Right lung (tissue), 10 donors: Measurements from ENCODE around the gene NPIPA5. TPM values are rescaled to one million over a fixed set of nuclear protein-coding genes. Genes with fewer than 3 reads are reported as not detected.
A peak's percentile ranks its signal among the peaks of the same experiment; 100 is the strongest.
"Not testable (repeated sequence)": the region's sequence is repeated elsewhere in the genome, so short reads cannot be mapped to it uniquely, and the experiment has no call there.

Experiments
- DNase-seq, 2 donors: peaks; one replicate each; pipeline ENCODE4 v3.0.0-alpha.2; 2013
- long read RNA-seq, 8 donors: transcript quantifications; one replicate each; lab custom pipeline, GENCODE V29; 2026
- polyA plus RNA-seq, 5 donors: library from polyadenylated mRNA; unstranded; fragments of 120-200 nt; gene quantifications; one replicate each; pipeline versions ENCODE4 v1.2.1 to v1.2.3, GENCODE V29; 2013; ENCODE audit warnings: inconsistent platforms in 1 of 5, low replicate concordance in 1 of 5; ENCODE audit not compliant: insufficient read length in 5 of 5, insufficient read depth in 1 of 5

Gene NPIPA5
- polyA plus RNA-seq, result 10 to 100 TPM; 32.3 to 51.6 (median 43.3) TPM
- long read RNA-seq, donor 1, result 0 reads
- long read RNA-seq, donor 2, result 0 reads
- long read RNA-seq, donor 3, result 0 reads
- long read RNA-seq, donor 4, result 0 reads
- long read RNA-seq, donor 5, result 0 reads
- long read RNA-seq, donor 6, result 0 reads
- long read RNA-seq, donor 7, result 0 reads
- long read RNA-seq, donor 8, result 0 reads

- DNase-seq, result not testable (repeated sequence)
Measured at GRCh38 chr16:15378194-15378593, at the start of gene NPIPA5. Gene NPIPA5, minus strand, starts transcription at chr16:15378294. Its CDS starts 0 bp downstream, at chr16:15378294.

DNA sequence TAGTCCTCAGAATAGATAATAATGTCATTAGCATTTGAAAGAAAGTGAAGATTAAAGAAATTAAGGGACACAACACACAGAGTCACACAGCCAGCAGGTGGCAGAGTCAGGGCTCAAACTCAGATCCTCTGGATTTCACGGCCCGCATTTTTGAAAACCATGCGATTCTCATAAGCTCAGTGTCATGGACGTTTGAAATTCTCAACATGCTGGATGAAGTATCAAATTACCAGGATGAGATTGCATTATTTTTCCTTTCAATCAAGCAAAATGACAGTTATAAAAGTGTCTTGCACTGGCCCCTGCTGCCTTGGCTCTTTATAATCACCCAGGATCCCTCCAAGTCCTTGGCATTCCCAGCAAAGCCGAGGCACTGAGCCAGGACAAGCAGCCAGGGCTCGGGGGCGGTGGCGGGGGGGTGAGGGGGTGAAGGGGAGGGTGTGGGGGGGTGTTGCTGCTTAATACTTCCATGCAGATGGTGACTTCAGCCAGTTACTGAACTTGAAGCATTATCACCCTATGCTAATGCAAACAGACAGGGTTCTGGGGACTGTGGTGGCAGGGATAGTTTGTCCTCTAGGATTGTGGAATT lies 49.6 kb upstream of the NPIPA5 start:
- DNase-seq, result peak; percentile 72

- peak in 1 of 2 donors; percentile 25 for DNase-seq
Measured at GRCh38 chr16:15426796-15427195, 48.7 kb upstream of the NPIPA5 start.

DNA sequence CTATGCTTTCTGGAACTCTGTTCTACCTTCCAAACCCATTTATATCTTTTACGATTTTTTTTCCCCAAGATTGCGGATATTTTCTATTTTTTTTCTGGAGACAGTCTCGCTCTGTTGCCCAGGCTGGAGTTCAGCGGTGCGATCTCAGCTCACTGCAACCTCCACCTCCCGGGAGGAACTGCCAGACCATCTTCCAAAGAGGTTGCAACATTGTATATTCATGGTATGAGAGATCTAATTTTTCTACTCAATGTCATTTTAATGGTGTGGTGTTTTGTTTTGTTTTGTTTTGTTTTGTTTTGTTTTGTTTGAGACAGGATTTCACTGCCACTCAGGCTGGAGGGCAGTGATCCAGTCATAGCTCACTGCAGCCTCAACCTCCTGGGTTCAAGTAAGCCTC lies 47.8 kb upstream of the NPIPA5 start:
- DNase-seq, result no peak

- no peak for DNase-seq
Measured at GRCh38 chr16:15422222-15422621, 44.1 kb upstream of the NPIPA5 start.

GRCh38 chr16:15421696-15422095 lies 43.6 kb upstream of the NPIPA5 start:
- not testable (repeated sequence) for DNase-seq

GRCh38 chr16:15418206-15418605 lies 40.1 kb upstream of the NPIPA5 start:
- DNase-seq, result no peak

DNA sequence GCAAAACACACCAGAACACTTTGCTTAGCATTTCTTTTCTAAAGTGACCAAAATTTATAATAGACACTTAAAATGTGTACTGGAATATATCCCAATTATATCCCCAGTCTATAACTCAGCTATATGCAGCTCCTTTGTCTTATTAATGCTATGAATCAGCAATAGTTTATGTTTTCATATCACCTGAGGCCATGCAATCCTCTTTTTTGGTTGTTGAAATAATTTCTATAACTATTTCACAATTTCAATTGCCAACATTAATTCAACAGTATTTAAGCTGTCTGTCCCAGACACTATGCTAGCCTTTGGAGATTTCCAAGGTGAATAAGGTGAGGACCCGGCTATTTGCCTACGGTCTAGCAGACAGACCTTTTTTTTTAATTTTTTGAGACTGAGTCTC lies 39.1 kb upstream of the NPIPA5 start:
- no peak for DNase-seq

- no peak for DNase-seq
Measured at GRCh38 chr16:15415511-15415985, 37.5 kb upstream of the NPIPA5 start.

GRCh38 chr16:15409476-15409875 lies 31.4 kb upstream of the NPIPA5 start:
- DNase-seq, result not testable (repeated sequence)

GRCh38 chr16:15407756-15408155 lies 29.7 kb upstream of the NPIPA5 start:
- not testable (repeated sequence) for DNase-seq

DNA sequence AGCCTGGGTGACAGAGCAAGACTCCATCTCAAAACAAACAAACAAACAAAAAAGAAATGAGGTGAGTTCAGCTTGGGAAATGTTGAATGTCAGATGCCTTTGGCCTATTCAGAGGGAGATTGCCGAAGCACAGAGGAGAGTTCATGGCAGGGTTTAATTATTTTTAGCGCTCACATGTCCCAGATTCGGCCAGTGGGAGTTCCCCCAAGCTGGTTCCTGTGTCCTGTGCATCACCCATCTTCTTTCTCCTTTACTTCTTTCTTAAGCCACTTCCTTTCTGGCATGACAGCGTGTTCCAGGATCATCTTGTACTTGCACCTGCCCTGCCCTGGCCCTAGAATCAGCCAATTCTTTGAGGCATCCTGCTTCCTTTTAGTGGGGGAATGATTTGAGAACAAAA lies 26.7 kb upstream of the NPIPA5 start:
- DNase-seq, result no peak

- DNase-seq, result not testable (repeated sequence)
Measured at GRCh38 chr16:15404091-15404490, 26.0 kb upstream of the NPIPA5 start.

- no peak for DNase-seq
Measured at GRCh38 chr16:15403392-15403995, 25.4 kb upstream of the NPIPA5 start.

DNA sequence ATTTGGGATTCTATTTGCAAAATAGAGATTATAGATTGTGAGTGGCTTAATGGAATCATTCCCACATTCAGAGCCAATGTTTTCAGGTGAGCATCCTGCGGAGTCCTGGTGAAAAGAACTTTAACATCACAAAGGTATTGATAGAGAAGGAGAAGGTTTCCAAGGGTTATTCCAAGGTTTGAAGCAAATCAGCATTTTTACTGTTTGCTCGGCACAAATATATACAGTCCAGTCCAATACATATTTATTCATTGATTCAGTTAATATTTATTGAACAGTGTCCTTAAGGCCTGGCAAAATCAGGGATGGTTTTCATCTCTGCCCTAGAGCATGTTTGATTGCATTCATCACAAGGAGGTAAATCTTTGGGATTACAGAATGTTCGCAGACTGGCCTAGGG lies 23.9 kb upstream of the NPIPA5 start:
- DNase-seq, result no peak

DNA sequence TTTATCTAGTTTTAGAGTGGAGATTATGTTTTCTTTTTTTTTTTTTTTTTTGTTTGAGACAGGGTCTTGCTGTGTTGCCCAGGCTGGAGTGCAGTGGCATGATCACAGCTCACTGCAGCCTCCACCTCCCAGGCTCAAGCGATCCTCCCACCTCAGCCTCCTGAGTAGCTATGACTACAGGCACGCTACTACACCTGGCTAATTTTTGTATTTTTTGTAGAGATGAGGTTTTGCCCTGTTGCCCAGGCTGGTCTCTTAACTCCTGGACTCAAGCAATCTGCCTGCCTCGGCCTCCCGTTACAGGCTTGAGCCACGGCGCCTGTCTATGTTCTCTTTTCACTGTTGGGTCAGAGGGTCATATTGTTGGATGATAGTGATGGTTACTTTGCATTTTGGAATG lies 22.2 kb upstream of the NPIPA5 start:
- not testable (repeated sequence) for DNase-seq

GRCh38 chr16:15399317-15399716 lies 21.2 kb upstream of the NPIPA5 start:
- DNase-seq, result no peak

DNA sequence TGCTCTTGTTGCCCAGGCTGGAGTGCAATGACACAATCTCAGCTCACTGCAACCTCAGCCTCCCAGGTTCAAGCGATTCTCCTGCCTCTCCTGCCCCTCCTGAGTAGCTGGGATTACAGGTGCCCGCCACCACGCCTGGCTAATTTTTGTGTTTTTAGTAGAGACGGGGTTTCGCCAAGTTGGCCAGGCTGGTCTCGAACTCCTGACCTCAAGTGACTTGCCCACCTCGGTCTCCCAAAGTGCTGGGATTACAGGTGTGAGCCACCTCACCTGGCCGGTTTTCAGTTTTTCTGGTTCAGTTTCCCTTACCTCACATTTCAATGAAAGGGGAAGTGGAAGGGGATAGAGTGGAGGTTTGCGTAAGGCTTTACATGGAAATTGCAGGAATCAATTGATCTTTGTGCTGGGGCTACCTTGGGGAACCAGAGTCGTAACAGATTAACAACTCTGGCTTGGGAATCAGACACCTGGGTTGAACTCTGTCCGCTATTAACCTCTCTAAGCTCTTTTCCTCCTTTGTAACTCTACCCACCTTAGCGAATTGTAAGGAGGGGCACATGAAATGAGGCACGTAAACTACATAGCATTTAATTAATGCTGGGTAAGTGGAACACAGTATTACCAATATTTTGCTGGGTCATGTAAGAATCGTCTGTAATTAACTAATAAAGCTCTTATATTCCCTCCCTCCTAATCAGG lies 20.7 kb upstream of the NPIPA5 start:
- DNase-seq, result no peak

GRCh38 chr16:15396948-15397594 lies 19.0 kb upstream of the NPIPA5 start:
- no peak for DNase-seq

DNA sequence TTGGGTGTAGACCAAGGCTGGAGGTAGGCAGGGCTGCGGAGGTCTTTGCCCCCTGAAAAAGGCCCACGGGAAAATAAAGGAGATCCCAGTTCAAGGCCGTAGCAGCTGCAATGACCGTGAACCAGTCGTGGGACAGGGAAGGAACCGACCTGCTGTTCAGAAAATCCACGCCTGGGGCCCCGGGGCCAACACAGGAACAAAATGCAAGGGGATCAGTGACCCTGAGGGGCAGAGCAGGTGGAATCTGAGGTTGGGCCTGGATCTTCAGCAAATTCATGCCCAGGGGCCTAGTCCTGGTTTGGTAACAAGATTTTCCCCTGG lies 18.4 kb upstream of the NPIPA5 start:
- DNase-seq, result not testable (repeated sequence)

DNA sequence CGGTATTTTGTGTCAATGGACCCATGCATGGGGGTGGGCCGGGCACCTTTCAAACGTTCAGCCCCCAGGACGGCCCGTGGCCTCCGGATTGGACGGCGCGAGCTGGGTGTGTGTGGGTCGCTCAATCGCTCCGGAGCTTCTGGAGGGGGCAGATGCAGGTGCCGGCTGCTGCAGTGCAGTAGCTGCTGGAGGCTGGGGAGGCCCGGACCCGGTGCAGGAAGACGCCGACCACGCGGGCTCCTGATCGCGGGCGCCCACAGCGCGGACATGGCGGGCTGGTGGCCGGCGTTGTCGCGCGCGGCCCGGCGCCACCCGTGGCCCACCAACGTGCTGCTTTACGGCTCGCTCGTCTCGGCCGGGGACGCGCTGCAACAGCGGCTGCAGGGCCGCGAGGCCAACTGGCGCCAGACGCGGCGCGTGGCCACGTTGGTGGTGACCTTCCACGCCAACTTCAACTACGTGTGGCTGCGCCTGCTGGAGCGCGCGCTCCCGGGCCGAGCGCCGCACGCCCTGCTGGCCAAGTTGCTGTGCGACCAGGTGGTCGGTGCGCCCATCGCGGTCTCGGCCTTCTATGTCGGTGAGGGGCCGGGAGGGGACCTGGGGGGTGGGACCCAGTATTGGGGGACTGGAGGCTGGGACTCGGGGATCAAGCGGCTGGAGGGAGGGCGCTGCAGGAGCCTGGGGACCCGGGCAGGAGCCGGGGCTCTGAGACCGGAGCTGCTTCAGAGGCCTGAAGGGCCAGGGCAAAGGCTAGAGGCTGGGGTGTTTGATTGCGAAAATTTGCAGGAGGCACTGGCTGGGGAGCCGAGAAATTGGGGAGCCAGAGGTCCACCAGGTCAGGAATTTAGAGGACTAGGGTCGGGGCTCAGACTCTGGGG lies 17.8 kb upstream of the NPIPA5 start, which contains the start of gene MPV17L:
Gene MPV17L, plus strand, starts transcription at position 124 of the 878 bp plus-strand sequence. Its CDS starts 144 bp downstream, at position 268.
- peak; percentile 9 to 10 for DNase-seq
